Esophagus muscularis mucosa (tissue), 3 donors: ENCODE data around the gene WDR4.

Experiments
- POLR2A ChIP-seq: fragments of 450-650 bp; IDR thresholded peaks from one replicate; pipeline ENCODE4 v1.6.1; 2017; ENCODE audit warnings: antibody characterized with exemption, moderate library complexity, mild to moderate bottlenecking, low read depth
- POLR2AphosphoS5 ChIP-seq, 2 donors: sonication (generic); formaldehyde crosslinking; IDR thresholded peaks; one replicate each; pipeline ENCODE4 v1.6.1; 2017; ENCODE audit warnings: antibody characterized with exemption in 2 of 2
- TF ChIP-seq, protein P1 (sequence below), 3 experiments: fragments of 200-600 bp in 2 of 3; fragments of 450-650 bp in 1 of 3; sonication (generic) in 2 of 3; IDR thresholded peaks; one replicate each; pipeline ENCODE4 v1.5.1; 2017 to 2019; ENCODE audit warnings: antibody characterized with exemption in 3 of 3, mild to moderate bottlenecking in 2 of 3, moderate library complexity in 1 of 3

DNA sequence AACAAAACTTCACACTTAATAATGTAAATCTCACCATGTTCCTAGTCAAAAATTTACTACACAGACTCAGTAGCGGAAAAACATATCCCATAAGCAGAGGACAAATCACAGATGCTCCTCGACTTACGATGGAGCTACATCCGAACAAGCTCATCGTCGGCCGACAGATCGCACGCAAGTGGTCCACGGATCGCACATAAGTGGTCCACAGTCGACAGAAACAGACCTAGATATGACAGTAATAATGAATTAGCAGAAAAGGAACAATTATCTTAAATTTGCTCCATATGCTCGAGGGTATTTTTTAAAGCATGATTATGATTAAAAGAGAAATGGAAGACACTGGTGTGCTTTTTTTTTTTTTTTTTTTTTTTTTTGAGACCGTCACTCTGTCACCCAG is 36.3 kb downstream of the WDR4 start:
- TF ChIP-seq, protein P1, sequence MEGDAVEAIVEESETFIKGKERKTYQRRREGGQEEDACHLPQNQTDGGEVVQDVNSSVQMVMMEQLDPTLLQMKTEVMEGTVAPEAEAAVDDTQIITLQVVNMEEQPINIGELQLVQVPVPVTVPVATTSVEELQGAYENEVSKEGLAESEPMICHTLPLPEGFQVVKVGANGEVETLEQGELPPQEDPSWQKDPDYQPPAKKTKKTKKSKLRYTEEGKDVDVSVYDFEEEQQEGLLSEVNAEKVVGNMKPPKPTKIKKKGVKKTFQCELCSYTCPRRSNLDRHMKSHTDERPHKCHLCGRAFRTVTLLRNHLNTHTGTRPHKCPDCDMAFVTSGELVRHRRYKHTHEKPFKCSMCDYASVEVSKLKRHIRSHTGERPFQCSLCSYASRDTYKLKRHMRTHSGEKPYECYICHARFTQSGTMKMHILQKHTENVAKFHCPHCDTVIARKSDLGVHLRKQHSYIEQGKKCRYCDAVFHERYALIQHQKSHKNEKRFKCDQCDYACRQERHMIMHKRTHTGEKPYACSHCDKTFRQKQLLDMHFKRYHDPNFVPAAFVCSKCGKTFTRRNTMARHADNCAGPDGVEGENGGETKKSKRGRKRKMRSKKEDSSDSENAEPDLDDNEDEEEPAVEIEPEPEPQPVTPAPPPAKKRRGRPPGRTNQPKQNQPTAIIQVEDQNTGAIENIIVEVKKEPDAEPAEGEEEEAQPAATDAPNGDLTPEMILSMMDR (IDR thresholded peaks at IDR 0.05), result no peak
- no peak for TF ChIP-seq POLR2A
- TF ChIP-seq POLR2AphosphoS5 (IDR thresholded peaks at IDR 0.05), result no peak
